NCI-H146 (cell line): ENCODE data around the gene MEI4.
"Not testable (repeated sequence)": the region's sequence is repeated elsewhere in the genome, so short reads cannot be mapped to it uniquely, and the experiment has no call there.

Experiments
- DNase-seq: peaks from one replicate; lab custom pipeline; 2025; lab: John Stamatoyannopoulos, UW

The MEI4 gene

DNA sequence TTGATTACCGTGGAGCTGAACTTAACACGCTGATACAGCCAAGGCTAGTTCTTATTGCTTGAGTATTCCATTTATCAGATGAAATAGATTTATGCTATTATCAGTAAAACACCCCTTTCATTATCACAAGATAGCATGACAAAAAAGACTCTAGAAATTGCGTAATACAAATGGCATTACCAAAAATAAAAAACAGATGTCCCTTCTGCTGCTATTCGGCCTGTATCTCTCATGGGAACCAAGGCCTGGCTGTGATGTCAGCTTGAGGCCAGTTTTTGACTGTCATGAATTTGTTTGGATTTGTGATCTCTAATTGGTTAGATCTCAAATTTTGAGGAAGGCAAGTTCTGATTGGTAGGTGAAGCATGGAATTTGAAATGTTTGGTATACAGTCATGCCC is 25.2 kb downstream of the MEI4 start:
- no peak for DNase-seq

DNA sequence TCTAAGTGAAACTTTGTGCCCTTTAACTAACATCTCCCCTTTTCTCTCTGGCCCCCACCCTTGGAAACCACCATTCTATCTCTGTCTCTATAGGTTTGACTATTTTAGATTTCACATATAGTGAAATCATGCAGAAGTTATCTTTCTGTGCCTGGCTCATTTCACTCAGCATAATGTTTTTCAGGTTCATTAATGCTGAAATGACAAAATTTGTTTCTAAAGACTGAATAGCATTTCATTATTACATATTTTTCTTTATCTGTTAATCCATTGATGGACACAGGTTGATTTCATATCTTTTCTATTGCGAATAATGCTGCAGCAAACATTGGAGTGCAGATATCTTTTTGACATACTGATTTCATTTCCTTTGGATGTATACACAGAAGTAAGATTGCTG is 30.7 kb downstream of the MEI4 start:
- DNase-seq, result no peak

DNA sequence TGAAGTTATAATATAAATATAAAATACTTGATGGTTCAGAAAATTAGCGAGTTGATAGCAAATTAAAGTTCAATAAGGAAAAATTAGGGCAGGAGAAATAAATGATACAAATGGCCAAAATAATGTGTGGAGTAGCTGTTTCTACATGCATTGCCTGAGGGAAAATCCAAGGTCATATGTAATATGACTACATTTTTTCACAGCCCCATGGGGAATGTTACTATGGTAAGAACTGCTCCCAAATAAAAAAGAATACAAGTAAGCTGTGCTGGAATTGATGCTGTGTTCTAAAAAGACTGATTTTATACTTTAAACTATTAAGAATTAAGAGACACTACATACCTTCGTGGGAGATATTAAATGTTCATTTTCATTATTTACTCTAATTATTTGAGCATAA is 34.1 kb downstream of the MEI4 start:
- DNase-seq, result no peak

DNA sequence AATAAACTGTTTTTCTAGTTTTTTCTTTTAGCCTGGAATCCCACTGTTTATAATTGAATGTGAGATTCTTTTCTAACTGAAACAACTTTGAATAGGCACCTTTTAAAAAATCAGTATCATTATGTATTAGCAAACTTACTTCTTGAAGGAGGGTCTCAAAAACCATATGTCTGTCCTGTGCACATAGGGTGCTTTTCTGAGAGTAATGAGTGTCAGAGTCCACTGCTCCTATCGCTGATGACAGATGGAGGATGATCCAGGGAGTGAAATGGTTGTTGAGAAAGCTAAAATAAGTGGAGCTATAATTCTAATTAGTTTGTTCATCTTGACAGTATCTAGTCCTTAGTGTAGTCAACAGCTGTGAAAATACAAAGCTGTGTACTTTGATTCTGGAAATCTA is 35.8 kb downstream of the MEI4 start:
- DNase-seq, result no peak

DNA sequence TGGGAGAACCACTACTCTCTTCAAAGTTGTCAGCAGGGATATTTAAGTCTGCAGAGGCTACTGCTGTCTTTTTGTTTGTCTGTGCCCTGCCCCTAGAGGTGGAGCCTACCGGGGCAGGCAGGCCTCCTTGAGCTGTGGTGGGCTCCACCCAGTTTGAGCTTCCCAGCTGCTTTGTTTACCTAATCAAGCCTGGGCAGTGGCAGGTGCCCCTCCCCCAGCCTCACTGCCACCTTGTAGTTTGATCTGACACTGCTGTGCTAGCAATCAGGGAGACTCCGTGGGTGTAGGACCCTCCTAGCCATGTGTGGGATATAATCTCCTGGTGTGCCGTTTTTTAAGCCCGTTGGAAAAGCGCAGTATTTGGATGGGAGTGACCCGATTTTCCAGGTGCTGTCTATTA is 47.3 kb downstream of the MEI4 start:
- not testable (repeated sequence) for DNase-seq

DNA sequence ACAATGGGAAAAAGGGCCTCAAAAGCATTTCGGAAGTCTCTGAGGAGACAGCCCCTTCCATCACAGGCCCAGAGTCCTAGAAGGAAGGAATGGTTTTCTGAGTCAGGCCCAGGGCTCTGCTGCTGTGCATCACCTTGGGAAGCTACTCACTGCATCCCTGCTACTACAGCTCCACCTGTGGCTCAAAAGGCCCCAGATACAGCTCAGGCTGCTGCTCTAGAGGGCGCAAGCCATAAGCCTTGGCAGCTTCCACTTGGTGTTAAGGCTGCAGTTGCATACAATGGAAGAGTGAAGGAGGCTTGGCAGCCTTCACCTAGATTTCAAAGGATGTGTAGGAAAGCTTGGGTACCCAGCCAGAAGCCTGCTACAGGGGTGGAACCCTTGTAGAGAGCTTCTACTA is 54.8 kb downstream of the MEI4 start:
- DNase-seq, result no peak

DNA sequence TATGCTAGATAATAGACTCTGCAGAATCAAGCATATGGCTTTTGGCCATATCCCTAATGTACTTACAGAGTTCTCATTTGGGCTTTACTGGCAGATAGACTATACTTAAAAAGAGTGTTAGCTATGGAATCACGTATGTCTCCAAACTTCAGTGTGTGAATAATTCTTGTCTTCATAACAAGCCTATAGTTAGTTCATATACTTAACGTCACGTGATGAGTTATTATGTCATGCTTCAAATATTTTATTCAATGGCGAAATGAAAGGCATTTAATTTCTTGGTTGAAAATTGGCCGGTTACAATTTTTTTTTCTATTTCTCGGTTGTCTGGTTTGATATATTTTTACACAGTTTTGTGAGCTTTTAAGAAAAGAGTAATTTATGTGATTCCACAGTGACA is 62.7 kb downstream of the MEI4 start:
- no peak for DNase-seq

DNA sequence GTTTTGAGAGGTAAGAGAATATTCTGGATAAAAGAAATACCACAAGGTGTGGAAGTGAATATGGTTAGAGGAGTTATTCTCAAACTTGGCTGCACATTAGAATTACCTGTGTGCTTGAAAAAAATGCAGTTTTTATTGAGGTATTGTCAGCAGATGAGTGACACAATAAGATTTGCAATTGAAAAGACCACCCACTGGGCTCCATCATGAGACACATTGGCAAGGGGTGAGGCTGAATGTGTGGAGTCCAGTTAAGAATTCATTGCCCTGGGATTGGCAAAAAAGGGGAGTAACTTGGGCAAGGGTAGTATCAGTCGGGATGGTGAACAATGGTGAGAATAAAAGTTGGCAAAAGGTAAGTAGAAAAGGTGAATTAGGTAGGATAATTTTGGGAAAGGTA is 63.5 kb downstream of the MEI4 start:
- DNase-seq, result no peak

DNA sequence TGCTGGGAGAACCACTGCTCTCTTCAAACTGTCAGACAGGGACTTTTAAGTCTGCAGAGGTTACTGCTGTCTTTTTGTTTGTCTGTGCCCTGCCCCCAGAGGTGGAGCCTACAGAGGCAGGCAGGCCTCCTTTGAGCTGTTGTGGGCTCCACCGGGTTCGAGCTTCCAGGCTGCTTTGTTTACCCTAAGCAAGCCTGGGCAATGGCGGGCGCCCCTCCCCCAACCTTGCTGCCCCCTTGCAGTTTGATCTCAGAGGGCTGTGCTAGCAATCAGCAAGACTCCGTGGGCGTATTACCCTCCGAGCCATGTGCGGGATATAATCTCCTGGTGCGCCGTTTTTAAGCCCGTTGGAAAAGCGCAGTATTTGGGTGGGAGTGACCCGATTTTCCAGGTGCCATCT is 83.2 kb downstream of the MEI4 start:
- DNase-seq, result not testable (repeated sequence)

DNA sequence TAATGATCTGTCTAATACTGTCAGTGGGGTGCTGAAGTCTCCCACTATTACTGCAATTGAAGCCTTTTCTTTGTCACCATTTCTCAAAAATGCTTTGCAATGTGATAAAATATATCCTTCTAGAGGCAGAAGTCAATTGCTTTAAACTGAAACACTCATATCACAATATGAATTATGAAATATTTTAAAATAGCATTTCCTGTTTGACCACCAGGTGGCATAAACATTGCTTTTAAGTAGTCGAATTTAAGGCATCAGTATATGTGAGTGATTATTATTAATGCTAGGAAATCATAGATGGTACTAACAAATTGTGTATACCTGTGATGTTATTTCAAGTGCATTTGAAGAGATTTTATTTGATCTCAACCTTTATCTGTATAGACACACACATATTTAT is 87.5 kb downstream of the MEI4 start:
- no peak for DNase-seq

DNA sequence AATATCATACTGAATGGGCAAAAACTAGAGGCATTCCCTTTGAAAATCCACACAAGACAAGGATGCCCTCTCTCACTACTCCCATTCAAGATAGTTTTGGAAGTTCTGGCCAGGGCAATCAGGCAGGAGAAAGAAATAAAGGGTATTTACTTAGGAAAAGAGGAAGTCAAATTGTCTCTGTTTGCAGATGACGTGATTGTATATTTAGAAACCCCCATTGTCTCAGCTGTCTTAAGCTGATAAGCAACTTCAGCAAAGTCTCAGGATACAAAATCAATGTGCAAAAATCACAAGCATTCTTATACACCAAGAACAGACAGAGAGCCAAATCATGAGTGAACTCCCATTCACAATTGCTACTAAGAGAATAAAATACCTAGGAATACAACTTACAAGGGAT is 99.3 kb downstream of the MEI4 start:
- DNase-seq, result not testable (repeated sequence)

DNA sequence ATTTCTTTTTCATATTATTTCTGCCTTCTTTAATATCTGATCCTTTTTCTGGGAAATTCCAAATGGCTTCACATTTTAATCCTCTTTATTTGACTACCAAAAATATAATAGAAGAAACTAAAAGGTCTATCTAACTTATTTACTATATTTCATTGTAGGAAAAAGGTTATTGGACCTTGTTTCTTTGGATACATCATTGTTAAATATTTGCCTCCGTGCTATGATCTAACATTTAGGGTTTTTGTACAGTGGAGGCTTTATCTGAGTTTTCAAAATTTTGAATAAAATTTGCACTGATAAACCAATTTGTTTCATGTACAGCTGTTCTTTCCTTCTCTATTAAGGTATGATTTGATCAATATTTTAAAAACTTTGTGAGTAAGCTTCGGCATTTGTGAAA is 109.5 kb downstream of the MEI4 start:
- DNase-seq, result no peak

DNA sequence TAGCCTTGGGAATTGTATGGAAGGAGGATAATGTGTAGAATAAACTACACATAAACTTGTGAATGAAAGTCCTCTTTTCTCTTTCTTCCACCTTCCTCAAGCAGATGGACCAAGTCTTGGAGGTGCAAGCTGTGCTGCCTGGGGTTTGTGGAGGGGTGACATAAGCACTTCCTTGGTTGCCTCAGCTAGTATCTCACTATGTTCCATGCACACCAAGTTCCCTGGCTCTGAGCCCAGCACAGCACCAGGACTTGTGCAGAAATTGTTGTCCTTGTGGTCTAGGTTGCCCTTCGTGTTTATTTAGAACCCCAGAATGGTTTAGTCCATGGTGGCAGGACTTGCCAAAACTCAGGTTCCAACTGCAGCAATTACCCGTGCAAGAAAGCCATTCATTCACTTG is 110.3 kb downstream of the MEI4 start:
- no peak for DNase-seq

DNA sequence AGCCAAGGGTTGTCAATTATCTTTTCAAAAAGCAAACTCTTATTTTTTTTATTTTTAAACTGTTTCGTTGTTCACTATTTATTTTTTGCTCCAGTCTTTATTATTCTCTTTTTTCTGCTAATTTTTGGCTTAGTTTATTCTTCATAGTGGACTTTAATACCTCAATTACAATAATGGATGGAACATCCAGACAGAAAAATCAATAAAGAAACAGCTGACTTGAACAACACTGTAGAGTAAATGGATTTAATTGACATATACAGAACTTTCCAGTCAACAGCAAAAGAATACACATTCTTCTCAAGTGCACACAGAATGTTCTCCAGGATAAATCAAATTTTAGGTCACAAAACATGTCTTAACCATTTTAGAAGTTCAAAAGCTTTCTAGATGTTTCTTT is 111.5 kb downstream of the MEI4 start:
- DNase-seq, result no peak

DNA sequence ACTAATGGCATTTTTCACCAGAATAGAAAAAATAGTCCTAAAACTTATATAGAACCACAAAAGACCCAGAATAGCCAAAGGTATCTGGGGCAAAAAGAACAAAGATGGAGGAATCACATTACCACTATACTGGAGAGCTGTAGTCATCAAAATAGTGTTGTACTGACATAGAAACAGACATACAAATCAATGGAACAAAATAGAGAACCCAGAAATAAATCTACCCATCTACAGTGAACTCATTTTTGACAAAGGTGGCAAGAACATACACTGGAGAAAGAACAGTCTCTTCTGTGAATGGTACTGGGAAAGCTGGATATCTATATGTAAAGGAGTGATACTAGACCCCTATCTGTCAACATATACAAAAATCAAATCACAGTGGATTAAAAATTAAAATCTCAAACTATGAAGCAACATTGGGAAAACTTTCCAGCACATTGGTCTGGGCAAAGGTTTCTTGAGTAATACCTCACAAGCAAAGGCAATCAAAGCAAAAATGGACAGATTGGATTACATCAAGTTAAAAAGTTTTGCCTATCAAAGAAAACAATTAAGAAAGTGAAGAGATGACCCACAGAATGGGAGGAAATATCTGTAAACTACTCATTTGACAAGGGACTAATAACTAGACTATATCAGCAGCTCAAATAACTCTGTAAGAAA is 120.5 kb downstream of the MEI4 start:
- DNase-seq, result no peak

DNA sequence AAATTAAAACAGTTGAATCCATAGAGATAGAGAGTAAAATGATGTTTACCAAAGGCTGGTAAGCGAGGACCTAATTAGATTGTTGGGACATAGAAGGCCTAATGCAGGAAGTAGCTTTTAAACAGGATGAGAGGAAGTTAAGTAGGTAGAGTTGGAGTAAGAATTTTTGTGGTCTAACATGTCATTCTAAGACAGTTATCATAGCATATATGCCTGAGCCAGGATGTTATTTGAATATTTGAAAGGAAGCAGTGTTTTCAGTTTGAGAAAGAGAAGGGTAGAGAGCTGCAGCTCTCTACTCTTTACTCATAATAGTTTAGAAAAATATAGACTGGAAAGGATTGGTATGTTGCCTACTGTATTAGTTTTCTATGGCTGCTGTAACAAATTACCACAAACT is 121.6 kb downstream of the MEI4 start:
- no peak for DNase-seq

DNA sequence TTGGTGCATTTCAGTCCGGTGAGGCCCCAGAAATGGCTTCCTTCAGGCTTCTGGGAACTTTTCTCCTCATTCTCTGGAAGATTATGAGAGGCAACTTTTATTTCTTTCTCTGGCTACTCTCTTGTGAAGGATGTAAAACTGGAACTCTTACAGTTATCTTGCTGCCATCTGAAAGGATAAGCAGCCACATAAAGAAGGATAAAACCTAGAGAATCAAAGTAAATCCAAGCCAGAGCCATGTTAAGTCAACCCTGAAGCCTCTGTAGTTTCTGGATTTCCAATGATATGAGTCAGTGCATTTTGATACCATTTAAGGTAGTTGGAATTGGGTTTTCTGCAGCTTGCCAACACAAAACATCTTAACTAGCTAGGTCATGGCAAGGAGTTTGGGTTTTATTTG is 123.6 kb downstream of the MEI4 start:
- no peak for DNase-seq

DNA sequence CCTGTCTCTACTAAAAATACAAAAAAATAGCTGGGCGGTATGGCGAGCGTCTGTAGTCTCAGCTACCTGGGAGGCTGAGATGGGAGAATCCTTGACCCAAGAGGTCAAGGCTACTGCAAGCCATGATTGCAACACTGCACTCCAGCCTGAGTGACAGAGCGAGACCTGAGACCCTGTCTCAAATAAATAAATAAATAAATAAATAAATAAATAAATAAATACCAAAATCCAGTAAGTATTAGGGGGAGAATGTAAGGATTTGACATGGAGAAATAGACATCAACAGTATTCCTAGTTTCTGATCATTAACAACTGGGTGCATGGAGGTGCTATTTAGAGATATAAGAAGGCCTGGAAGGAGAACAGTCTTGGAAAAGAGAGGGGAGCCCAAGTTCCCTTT is 125.7 kb downstream of the MEI4 start:
- no peak for DNase-seq

DNA sequence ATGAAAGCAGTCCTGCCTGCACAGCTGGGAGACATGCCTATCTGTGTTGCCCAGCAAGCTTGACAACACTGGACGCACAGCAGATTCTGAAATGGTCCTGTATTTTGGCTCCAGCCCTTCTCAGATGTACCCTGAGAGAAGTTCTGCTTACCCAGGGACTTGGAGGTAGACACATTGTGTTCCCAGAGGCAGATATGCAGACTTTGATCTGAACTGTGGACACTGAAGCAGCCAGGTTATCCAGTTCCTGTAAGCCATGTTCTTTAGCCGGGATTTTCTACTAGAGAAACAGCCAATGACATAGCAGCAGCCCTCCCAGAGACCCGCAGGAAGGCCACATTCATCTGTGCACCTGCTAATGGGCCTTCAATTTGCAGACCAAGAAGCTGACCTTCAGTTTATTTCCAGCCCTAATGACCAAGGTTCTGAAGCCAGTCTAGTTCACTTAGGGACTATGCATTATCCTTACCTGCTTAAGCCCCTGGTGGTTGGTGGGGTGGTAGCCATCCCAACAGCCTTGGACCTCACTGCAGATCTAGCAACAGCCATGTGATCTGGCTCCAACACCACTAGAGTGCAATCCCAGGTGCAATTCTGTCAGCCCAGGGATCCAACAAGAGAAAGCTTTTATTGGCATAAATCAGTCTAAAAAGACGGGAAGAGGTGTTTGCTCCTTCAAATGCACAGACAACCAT is 134.2 kb downstream of the MEI4 start:
- no peak for DNase-seq

DNA sequence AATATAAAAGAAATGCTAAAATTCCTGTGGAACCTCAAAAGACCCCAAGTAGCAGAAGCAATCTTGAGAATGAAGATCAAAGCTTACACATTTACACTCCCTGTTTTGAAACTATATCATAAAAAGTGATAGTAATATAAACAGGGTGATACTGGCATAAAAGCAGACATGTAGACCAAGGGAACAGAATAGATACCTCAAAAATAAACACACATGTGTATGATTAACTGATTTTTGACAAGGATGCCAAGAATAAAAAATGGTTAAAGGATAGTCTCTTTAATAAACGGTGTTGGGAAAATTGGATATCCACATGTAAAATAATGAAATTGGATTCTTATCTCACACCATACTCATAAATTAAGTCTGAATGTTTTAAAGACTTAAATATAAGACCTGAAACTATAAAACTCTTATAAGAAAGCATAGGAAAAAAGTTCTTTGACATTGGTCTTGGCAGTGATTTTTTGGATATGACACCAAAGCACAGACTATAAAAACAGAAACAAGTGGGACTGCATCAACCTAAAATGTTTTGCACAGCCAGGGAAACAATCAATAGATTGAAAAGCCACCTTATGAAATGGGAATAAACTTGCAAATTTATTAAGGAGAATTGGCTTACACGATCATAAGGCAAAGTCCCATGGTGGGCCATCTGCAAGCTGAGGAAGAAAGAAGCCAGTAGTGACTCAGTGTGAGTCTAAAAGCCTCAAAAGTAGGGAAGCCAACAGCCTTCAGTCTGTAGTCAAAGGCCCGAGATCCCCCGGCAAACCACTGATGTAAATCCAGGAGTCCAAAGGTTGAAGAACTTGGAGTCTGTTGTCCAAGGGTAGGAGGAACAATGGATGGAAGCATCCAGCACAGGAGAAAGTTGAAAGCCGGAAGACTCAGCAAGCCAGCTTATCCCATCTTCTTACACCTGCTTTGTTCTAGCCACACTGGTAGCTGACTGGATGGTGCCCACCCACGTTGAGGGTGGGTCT is 144.3 kb downstream of the MEI4 start:
- no peak for DNase-seq

DNA sequence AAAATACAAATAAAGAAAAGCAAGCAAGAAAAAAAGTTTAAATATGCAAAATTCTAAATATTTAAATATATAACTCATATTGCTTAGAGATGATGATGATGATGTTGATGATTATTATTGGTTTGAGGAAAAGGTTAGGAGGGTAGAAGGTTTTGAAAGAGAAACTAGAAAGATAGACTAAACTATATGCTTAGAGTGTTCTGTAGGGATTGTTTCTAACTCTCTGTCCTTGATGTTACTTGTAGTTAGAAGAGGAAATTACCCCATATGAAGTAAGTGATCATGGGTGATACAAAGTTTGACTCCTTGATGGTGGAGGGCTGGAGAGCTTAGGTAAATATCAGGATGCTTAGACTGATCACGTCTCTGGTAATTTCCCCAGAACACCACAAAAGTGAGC is 159.5 kb downstream of the MEI4 start:
- DNase-seq, result no peak

DNA sequence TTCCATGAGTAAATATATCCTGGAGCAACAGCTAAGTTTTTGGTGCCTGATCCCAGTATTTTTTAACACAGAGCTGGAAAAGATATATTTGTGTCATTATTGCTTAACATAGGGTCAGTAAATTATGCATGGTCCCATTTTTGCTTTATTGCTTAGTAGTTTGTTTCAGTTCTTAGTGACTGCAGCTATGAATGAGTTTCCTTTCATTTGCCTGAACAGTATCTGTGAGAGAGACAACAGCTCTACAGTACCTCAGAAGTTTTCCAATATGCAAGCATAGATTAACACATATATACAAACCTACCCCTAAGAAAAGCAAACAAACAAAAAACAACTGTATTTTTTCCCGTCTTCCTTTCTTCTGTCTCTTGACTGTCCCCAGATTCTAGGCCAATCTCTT is 160.3 kb downstream of the MEI4 start:
- no peak for DNase-seq

DNA sequence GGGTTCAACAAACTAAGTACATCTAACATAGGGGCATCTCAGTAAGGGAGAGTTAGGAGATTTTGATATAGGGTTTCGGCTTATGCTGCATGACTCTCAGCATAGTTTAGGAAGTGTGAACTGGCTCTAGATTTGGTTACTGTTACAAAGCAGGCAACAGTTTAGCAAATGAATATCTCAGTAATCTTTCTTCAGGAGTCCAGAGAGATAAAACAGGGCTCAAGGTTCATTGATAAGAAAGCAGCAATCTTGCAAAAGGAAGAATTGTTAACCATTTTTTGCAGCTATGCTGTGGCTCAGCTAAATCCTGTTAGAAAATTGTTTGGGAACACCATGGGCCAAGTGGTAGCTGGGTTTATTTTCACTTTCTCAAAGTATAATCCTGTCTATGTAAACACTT is 161.3 kb downstream of the MEI4 start:
- DNase-seq, result no peak
